SK-N-MC (cell line): Measurements from ENCODE around the gene MEOX1.

Experiments
- EZH2 ChIP-seq: fragments of 200-600 bp; sonication (generic); IDR thresholded peaks from one replicate; pipeline ENCODE4 v1.6.1; 2017; ENCODE audit warnings: antibody characterized with exemption
- FOXP2 ChIP-seq: optimal IDR thresholded peaks from 2 replicates; pipeline ENCODE3; 2011; ENCODE audit warnings: mild to moderate bottlenecking, moderate library complexity; ENCODE audit not compliant: insufficient read depth; ENCODE audit errors: extremely low read length, control extremely low read depth
- POLR2AphosphoS5 ChIP-seq: IDR thresholded peaks from 2 replicates; pipeline ENCODE4 v1.6.1; 2012; ENCODE audit warnings: mild to moderate bottlenecking, low read depth, low read length, borderline replicate concordance

- no peak for TF ChIP-seq FOXP2
- no peak for TF ChIP-seq EZH2
- no peak for TF ChIP-seq POLR2AphosphoS5
Observed at GRCh38 chr17:43669971-43670644, 8.4 kb upstream of the MEOX1 start.
